ENCODE measurements around the gene KIAA0513. TPM values are rescaled to one million over a fixed set of nuclear protein-coding genes. Genes with fewer than 3 reads are reported as not detected.
A peak's percentile ranks its signal among the peaks of the same experiment; 100 is the strongest.

KIAA0513 gene
- total RNA-seq, 1 experiment from 2014 or later, result 7.8 TPM

DNA sequence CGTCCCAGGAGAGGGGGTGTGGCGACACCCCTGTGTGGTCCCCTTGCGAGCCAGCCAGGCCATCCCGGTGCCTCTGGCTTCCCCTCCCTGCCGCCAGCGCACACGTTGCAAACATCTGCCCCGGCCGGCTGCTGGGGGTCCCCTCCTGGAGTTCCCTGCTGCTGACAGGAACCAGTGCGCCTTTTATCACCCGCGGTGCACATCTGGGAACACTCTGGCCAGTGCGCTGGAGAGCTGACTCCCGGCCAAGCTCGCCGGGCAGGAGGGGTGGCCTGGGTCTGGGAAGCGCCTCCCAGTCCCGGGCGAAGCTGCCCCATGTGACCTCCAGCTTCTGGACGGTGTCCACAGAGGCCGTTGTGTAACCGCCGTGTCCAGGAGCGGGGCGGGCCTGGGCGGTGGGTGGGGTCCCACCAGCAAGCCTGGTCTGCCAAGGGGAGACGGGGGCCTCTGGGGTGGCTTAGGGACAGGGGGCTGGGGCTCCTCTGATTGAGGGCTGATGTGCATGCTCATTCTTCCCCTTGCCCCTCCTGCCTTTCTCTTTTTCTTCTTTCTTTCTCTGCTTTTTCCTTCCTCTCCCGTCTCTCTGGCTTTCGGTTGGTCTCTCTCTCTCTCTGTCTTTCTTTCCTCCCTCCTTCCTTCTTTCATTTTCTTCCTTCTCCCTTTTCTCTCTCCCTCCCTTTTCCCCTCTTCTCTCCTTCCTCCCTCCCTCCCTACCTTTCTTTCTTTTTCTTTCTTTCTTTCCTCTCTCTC, 109.9 kb downstream of the KIAA0513 start:
- CTCF ChIA-PET, result interaction anchor here (3.9 kb wide), 1 partner anchor 23 kb away, joined by 14 read pairs; no protein-coding TSS in a partner anchor
- no peaks in the 10 kb centered on the region; the same call in 1 of the 2 replicates for H3K27me3 Mint-ChIP-seq (ENCODE audit: low read depth)
- H3K4me3 Mint-ChIP-seq, result no peak overlapping the region
- DNase-seq (ENCODE audit: low spot score), result no peak
- H3K36me3 Mint-ChIP-seq, result no peaks in the 10 kb centered on the region
- H3K4me1 Mint-ChIP-seq, result peaks cover 14% of the 10 kb centered on the region
- POLR2A ChIA-PET, result no interaction called here
- 0 out of 2 replicates have a peak, but pooled peaks have one; percentile 7 for ATAC-seq
- H3K27ac Mint-ChIP-seq, result no peak overlapping the region
- 0 out of 2 replicates have a peak, but pooled peaks cover 3% of the 10 kb centered on the region for H3K9me3 Mint-ChIP-seq
- TF ChIP-seq ZMAT4 (CRISPR knock-in tag; IDR thresholded peaks at IDR 0.05) (no peak), ATF3 (CRISPR knock-in tag; conservative IDR thresholded peaks at IDR 0.05) (no peak), GABPB1 (CRISPR knock-in tag; IDR thresholded peaks at IDR 0.05) (peak; percentile 49; the same call in 1 of the 2 replicates), E2F5 (CRISPR knock-in tag; IDR thresholded peaks at IDR 0.05) (no peak), PRDM15 (CRISPR knock-in tag; IDR thresholded peaks at IDR 0.05) (no peak), ETV6 (CRISPR knock-in tag; IDR thresholded peaks at IDR 0.05) (no peak), FOXJ3 (CRISPR knock-in tag; IDR thresholded peaks at IDR 0.05; ENCODE audit: borderline replicate concordance) (no peak), ATF1 (CRISPR knock-in tag; IDR thresholded peaks at IDR 0.05) (no peak), ZNF532 (CRISPR knock-in tag; IDR thresholded peaks at IDR 0.05; ENCODE audit: borderline replicate concordance) (no peak), ATF6 (CRISPR knock-in tag; IDR thresholded peaks at IDR 0.05) (no peak), NR3C1 (CRISPR knock-in tag; conservative IDR thresholded peaks at IDR 0.05; ENCODE audit: low read depth) (no peak), JUN (CRISPR knock-in tag; IDR thresholded peaks at IDR 0.05) (no peak)
- TF ChIP-seq, protein P1, sequence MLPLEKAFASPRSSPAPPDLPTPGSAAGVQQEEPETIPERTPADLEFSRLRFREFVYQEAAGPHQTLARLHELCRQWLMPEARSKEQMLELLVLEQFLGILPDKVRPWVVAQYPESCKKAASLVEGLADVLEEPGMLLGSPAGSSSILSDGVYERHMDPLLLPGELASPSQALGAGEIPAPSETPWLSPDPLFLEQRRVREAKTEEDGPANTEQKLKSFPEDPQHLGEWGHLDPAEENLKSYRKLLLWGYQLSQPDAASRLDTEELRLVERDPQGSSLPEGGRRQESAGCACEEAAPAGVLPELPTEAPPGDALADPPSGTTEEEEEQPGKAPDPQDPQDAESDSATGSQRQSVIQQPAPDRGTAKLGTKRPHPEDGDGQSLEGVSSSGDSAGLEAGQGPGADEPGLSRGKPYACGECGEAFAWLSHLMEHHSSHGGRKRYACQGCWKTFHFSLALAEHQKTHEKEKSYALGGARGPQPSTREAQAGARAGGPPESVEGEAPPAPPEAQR (CRISPR knock-in tag; IDR thresholded peaks at IDR 0.05), result no peak
- TF ChIP-seq, protein P2, sequence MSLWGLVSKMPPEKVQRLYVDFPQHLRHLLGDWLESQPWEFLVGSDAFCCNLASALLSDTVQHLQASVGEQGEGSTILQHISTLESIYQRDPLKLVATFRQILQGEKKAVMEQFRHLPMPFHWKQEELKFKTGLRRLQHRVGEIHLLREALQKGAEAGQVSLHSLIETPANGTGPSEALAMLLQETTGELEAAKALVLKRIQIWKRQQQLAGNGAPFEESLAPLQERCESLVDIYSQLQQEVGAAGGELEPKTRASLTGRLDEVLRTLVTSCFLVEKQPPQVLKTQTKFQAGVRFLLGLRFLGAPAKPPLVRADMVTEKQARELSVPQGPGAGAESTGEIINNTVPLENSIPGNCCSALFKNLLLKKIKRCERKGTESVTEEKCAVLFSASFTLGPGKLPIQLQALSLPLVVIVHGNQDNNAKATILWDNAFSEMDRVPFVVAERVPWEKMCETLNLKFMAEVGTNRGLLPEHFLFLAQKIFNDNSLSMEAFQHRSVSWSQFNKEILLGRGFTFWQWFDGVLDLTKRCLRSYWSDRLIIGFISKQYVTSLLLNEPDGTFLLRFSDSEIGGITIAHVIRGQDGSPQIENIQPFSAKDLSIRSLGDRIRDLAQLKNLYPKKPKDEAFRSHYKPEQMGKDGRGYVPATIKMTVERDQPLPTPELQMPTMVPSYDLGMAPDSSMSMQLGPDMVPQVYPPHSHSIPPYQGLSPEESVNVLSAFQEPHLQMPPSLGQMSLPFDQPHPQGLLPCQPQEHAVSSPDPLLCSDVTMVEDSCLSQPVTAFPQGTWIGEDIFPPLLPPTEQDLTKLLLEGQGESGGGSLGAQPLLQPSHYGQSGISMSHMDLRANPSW (CRISPR knock-in tag; conservative IDR thresholded peaks at IDR 0.05; ENCODE audit: low read depth), result no peak
- TF ChIP-seq, protein P3, sequence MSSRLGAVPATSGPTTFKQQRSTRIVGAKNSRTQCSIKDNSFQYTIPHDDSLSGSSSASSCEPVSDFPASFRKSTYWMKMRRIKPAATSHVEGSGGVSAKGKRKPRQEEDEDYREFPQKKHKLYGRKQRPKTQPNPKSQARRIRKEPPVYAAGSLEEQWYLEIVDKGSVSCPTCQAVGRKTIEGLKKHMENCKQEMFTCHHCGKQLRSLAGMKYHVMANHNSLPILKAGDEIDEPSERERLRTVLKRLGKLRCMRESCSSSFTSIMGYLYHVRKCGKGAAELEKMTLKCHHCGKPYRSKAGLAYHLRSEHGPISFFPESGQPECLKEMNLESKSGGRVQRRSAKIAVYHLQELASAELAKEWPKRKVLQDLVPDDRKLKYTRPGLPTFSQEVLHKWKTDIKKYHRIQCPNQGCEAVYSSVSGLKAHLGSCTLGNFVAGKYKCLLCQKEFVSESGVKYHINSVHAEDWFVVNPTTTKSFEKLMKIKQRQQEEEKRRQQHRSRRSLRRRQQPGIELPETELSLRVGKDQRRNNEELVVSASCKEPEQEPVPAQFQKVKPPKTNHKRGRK (CRISPR knock-in tag; IDR thresholded peaks at IDR 0.05; ENCODE audit: borderline replicate concordance), result peak; percentile 69; the same call in 1 of the 2 replicates
- TF ChIP-seq, protein P4, sequence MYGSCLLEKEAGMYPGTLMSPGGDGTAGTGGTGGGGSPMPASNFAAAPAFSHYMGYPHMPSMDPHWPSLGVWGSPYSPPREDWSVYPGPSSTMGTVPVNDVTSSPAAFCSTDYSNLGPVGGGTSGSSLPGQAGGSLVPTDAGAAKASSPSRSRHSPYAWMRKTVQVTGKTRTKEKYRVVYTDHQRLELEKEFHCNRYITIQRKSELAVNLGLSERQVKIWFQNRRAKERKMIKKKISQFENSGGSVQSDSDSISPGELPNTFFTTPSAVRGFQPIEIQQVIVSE (CRISPR knock-in tag; IDR thresholded peaks at IDR 0.05; ENCODE audit: borderline replicate concordance), result no peak

All from WTC11 (cell line).